ENCODE results near the gene ADH7.
A peak's percentile ranks its signal among the peaks of the same experiment; 100 is the strongest.

ADH7 gene

DNA sequence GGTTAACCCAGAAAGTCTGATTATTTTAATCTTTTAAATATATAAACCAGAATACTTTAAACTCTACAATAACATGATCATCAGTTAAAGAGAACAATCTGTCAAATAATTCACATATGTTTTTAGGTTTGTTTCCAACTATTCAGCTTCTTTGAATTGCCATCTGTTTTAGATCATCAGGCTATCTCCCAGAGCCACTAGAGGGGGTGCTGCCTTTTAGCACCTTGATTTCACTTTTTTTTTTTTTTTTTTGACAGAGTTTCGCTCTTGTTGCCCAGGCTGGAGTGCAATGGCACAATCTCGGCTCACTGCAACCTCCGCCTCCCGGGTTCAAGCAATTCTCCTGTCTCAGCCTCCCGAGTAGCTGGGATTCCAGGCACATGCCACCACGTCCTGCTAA is 57.8 kb downstream of the ADH7 start:
- TF ChIP-seq CTCF (IDR thresholded peaks at IDR 0.05): peak; percentile 47

- no peak for TF ChIP-seq CTCF (IDR thresholded peaks at IDR 0.05)
These were observed 68.7 kb downstream of the ADH7 start for GRCh38 chr4:99366491-99366890.

GRCh38 chr4:99362768-99363167 is 72.4 kb downstream of the ADH7 start:
- TF ChIP-seq CTCF (IDR thresholded peaks at IDR 0.05): no peak
